GM18499 (cell line): Measurements from ENCODE around the gene SLC28A1.

Experiments
- ATAC-seq: cut with Tn5 transposase; IDR thresholded peaks from one replicate; pipeline ENCODE4 v1.9.1; 2021; ENCODE audit warnings: moderate number of reproducible peaks; ENCODE audit not compliant: insufficient read depth, unreplicated experiment

The SLC28A1 gene

DNA sequence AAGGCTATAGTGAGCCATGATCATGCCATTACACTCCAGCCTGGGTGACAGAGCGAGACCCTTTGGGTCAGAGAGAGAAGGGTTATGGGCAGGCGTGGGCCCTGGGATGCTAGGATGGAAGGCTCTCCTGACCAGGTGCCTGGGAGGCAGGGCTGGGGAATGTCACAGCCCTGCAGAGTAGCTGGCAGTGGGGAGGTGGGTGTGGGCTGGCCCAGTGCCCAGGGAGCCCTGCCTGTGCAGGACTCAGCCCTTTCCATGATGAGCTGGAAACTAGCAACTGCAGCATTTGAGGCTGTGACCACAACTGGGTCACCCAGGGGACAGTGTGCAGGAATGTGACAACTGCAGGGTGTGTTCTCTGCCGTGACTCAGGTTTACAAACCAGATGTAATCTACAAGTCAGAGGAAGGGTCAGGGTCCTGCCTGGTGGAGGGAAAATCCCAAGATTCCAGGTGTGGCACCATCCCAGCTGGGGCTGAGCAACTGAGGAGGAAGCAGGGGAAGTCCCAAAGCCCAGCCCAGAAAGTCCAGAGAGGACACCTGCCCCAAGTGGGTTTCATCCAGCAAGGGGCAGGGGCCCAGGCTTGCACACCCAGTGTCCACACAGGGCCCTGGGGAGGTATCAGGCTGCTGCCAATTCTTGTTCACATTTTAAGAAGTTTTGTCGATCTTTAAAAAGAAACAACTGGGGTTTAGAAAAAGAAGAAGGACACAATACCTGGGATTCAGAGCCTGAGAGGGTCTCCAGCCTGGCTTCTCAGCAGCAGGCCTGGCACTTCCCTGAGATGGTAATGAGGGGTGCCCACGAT lies 45.5 kb downstream of the SLC28A1 start:
- ATAC-seq = no peak

GRCh38 chr15:84934942-84935729 lies 50.7 kb downstream of the SLC28A1 start:
- no peak for ATAC-seq

GRCh38 chr15:84937144-84937543 lies 52.7 kb downstream of the SLC28A1 start:
- ATAC-seq = no peak

DNA sequence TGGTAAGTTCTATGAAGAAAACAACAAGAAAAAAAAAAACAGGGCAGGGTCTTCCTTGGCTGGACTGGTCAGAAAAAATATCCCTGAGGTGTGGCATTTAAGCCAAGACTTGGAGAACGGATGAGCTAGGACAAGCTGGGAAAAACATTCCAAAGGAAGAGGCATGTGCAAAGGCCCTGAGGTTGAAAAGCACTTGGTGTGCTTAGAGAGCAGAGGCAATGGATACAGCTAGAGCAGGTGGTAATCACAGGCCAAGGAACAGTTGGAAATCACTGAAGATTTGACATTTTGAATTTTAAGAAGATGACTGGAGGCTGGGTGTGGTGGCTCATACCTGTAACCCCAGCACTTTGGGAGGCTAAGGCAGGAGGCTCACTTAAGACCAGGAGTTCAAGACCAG lies 54.3 kb downstream of the SLC28A1 start:
- no peak for ATAC-seq

DNA sequence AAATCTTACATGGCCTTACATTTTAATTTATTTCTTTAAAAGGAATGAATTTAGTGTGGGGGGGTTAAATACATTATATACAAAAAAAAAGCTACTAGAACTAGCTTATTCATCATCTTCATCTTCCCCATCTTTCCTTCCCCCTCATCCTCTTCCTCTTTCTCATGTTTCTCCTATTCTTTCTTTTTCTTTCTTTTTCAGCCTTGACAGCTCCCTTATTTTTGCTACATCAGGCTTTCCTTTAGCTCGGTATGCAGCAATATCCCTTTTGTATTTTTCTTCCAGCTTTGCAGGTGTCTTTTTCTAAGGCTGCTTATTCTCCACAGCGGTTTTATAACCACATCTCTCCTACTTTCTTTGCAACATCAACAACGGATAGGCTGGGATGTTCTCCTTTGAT lies 55.9 kb downstream of the SLC28A1 start:
- no peak for ATAC-seq

- no peak for ATAC-seq
Observed at GRCh38 chr15:84942456-84942855, 58.0 kb downstream of the SLC28A1 start.

DNA sequence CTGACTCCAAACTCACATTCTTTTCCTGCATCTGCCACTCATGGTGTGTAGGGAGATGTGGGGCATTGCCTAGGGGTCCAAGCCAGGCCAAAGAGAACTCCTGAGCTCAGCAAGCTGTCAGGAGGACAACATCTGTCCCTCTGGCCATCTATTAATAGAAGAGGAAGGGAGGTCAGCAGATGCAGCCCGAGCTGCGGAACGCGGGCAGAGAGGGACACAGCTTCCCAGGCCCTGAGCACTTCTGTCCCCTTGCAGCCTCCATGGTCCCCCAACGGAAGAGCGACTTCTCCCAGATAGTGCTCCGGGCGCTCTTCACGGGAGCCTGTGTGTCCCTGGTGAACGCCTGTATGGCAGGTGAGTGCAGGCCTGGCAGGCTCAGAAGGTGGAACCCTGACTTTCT lies 59.8 kb downstream of the SLC28A1 start:
- ATAC-seq = no peak

GRCh38 chr15:84944861-84945260 lies 60.4 kb downstream of the SLC28A1 start:
- ATAC-seq = no peak

GRCh38 chr15:84946772-84947489 lies 62.5 kb downstream of the SLC28A1 start:
- ATAC-seq = no peak

GRCh38 chr15:84947947-84948830 lies 63.7 kb downstream of the SLC28A1 start:
- ATAC-seq = no peak

GRCh38 chr15:84949043-84949442 lies 64.6 kb downstream of the SLC28A1 start:
- no peak for ATAC-seq

GRCh38 chr15:84949845-84950569 lies 65.5 kb downstream of the SLC28A1 start:
- no peak for ATAC-seq

DNA sequence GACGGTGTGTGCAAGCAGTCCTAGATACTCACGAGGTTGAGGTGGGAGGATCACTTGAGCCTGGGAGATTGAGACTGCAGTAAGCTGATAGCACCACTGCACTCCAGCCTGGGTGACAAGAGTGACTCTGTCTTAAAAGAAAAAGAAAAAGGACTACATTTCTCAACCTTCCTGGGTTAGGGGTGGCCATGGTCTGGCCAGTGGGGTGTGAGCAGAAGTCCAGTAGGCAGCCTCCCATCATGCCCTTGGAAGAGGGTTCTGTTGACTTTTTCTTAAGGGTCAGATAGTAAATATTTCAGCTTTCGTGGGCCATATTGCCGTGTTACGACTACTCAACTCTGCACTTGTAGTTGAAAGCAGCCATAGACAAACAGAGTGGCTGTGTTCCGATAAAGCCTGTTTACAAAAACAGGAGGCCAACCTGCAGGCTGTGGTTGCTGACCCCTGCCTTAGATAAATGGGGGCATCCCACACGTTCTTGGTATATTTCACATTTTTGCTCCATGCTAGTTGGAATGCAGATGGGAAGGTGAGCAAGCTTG lies 66.2 kb downstream of the SLC28A1 start:
- no peak for ATAC-seq

- no peak for ATAC-seq
Observed at GRCh38 chr15:84951736-84952135, 67.3 kb downstream of the SLC28A1 start.

- ATAC-seq = no peak
Observed at GRCh38 chr15:84953136-84953535, 68.7 kb downstream of the SLC28A1 start.

DNA sequence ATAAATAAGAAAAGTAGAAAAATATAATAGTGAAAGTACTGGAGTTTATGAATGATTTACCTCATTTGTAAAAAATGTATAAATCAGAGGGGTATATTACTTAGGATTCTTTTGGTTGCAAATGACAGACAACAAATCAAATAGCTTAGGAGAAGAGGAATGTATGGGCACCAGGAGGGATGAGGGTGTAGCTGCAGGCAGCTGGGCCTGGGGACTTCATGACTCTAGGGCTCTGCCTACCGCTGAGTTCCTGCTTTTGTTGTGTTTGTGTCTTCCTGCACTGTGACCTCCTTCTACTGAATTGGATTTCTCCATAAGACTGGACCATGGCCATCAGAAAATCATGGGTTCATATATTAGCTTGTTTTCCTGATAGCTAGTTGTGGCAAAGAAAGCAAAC lies 69.3 kb downstream of the SLC28A1 start:
- ATAC-seq = no peak

DNA sequence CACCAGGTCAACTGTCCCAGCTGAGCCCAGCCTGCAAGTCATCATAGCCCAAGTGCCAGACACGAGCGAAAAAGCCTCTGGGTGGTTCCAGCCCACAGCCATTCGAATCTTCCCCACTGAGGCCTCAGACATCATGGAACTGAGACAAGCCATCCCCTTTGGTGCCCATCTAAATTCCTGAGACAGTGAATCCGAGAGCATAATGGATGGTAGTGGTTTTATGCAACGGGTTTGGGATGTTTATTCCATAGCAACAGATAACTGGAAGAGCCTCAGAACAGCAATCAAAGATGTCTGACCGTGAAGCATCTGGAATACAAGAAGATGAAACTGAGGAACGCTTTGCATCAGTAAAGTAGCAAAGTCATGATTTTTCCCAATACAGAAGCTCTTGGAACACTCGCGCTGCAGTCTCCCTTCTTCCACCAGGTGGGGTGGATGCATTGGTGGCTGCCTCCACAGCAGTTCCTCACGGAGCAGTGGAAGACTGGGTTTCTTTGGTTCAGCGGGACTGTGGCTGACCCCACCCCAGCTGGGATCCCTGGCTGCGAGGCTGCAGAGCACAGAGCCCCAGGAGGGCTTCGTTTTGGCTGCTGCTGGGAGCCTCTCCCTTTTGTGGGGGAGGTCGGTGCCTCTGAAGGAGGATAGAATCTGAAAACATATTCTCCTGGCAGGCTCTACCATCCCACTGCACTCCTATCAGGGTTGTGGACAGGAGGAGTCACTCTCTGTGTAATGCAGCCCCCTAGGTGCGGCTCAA lies 70.8 kb downstream of the SLC28A1 start:
- ATAC-seq = no peak

DNA sequence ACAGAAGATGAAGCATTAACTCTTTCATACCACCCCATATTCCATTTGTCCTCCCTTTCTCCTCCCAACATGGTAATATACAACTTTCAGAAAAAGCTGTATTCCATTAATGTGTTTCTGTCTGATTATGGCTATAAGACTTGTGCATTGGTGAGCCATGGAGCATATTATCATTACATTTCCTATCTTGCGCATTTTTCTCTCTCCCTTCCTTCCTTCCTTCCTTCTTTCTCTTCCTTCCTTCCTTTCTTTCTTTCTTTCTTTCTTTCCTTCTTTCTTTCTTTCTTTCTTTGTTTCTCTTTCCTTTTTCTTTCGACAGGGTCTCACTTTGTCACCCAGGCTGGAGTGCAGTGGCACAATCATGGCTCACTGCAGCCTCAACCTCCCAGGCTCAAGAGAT lies 71.7 kb downstream of the SLC28A1 start:
- ATAC-seq = no peak
